WERI-Rb-1 (cell line): ENCODE data around the gene TLCD3B.
A peak's percentile ranks its signal among the peaks of the same experiment; 100 is the strongest.

Source experiments
- DNase-seq: peaks from one replicate; pipeline ENCODE4 v3.0.0-alpha.2; 2020
- H3K27ac ChIP-seq: fragments of 250-450 bp; sonication (Bioruptor Pico); 2 replicates; pipeline ENCODE4 v1.5.1; 2020; ENCODE audit warnings: mild to moderate bottlenecking, moderate library complexity
- H3K27me3 ChIP-seq: fragments of 250-450 bp; sonication (Bioruptor Pico); 2 replicates; pipeline ENCODE4 v1.5.1; 2021; ENCODE audit warnings: mild to moderate bottlenecking, low read depth, moderate library complexity; ENCODE audit not compliant: insufficient read depth, severe bottlenecking
- H3K36me3 ChIP-seq: fragments of 250-450 bp; sonication (Bioruptor Pico); 2 replicates; pipeline ENCODE4 v1.5.1; 2020; ENCODE audit warnings: mild to moderate bottlenecking, moderate library complexity
- H3K4me3 ChIP-seq: 2 replicates; pipeline ENCODE4 v1.5.1; 2011; ENCODE audit warnings: low read depth, mild to moderate bottlenecking, control low read depth, low read length
- H3K9me3 ChIP-seq: fragments of 250-450 bp; sonication (Bioruptor Pico); 2 replicates; pipeline ENCODE4 v1.5.1; 2021; ENCODE audit warnings: mild to moderate bottlenecking, moderate library complexity; ENCODE audit not compliant: severe bottlenecking
- TF ChIP-seq, protein P1 (sequence below): IDR thresholded peaks from 2 replicates; pipeline ENCODE4 v1.5.1; 2011; ENCODE audit warnings: low read depth, mild to moderate bottlenecking, control low read depth, inconsistent platforms, low read length

TLCD3B gene

DNA sequence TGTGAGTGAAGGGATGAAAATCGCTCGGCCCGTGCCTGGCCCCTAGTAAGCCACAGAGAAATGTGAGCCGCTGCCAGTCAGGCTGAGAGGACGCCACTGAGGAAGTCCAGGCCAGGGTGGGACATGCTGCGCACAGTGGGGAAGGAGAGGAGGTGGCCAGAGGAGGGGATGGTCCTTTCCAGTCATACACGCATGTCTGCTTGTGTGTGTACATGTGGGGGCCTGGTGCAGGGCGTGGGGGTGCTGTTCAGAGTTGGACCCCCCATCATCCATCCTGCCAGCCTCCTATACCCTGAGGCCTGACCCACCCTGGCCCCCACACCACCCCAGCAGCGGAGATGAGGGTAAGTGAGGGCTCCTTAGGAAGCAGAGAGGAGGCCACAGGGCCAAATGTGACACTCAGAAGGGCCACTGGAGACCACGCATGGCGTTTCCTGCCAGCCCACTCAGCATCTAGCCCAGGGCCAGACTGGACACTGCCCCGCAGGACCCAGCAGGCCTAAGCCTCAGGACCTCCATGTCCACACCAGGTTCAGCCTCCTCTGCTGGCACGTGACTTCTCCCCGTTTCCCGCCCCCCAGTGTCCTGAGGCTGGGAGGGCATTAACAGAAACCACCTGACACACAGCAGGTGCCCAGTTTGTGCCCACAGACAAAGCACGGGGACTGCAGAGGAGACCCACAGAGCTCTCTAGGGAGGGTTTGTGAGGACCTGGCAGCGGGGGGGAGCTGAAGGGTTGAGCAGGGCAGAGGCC lies 27.2 kb downstream of the TLCD3B start:
- no peaks in the 10 kb centered on the region for H3K9me3 ChIP-seq
- TF ChIP-seq, protein P1, sequence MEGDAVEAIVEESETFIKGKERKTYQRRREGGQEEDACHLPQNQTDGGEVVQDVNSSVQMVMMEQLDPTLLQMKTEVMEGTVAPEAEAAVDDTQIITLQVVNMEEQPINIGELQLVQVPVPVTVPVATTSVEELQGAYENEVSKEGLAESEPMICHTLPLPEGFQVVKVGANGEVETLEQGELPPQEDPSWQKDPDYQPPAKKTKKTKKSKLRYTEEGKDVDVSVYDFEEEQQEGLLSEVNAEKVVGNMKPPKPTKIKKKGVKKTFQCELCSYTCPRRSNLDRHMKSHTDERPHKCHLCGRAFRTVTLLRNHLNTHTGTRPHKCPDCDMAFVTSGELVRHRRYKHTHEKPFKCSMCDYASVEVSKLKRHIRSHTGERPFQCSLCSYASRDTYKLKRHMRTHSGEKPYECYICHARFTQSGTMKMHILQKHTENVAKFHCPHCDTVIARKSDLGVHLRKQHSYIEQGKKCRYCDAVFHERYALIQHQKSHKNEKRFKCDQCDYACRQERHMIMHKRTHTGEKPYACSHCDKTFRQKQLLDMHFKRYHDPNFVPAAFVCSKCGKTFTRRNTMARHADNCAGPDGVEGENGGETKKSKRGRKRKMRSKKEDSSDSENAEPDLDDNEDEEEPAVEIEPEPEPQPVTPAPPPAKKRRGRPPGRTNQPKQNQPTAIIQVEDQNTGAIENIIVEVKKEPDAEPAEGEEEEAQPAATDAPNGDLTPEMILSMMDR, result no peak
- H3K36me3 ChIP-seq, result peaks cover 35% of the 10 kb centered on the region
- DNase-seq, result no peak
- no peak overlapping the region for H3K4me3 ChIP-seq
- no peaks in the 10 kb centered on the region for H3K27me3 ChIP-seq
- H3K27ac ChIP-seq, result peak overlapping the region; percentile 69

DNA sequence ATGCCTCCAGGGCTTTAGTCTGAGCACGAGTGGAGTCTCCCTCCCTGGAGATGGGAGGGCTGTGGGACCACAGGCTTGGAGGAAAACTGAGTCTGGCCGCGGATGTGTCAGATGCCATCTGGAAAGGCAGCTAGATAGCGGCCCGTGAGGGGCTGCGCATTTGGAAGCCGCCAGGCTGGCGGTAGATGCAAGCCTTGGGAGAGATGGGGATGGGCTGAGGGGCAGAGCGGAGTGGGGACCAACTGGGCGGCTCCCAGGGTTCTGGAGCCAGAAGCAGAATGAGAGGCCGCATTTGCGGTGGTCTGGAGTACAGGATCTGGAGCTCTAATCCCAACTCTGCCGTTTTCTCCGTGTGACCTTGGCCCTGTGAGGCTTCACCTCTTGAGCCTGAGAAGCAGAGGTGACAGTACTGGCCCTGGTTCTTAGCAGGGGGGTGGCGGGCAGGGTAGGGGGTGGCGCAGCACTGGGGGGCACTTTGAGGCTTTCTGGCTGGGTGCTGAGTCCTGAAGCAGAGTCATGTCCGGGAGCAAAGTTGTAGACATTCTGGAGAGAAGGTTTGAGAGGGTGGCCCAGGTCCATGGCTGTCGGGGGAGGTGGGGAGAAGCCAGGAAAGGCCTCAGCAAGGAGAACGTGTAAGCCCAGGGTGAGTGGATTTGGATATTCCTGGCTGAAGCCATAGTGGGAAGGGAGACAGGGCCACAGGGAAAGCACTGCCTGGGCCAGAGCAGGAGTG lies 28.3 kb downstream of the TLCD3B start:
- H3K36me3 ChIP-seq, result peaks cover 41% of the 10 kb centered on the region
- no peak overlapping the region for H3K4me3 ChIP-seq
- TF ChIP-seq, protein P1, result no peak

DNA sequence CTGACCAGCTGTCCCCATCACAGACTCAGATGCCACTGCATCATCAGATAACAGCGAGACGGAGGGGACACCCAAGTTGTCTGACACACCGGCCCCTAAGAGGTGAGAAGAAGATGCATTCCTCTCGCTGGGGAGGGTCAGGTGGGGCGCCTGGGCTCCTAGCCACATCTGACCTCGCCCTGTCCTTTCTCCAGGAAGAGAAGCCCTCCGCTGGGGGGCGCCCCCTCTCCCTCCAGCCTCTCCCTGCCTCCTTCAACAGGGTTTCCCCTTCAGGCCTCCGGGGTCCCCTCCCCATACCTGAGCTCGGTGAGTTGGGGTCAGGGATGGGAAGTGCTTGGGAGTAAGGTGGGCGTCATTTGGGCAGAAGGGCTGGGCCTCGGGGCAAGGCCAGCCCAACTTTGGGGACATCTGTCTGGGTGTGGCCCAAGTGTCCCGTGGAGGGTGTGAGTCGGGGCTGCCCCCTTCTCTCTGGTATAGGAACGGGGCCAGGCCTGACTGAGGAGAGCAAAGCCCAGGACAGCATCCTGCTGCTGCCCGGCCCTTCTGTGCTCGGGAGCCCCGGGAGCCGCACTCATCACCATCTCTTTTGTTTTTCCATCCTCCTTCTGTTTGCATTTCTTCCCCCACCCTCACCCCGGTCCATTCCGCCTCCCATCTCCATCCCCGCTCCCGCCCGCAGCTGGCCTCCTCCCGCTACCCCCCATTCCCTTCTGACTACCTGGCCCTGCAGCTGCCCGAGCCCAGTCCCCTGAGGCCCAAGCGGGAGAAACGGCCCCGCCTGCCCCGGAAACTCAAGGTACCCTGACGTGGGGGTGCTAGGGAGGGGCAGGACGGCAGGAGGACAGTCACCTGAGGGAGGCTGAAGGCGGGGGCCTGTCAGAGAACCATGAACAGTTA lies 30.1 kb downstream of the TLCD3B start:
- DNase-seq, result no peak
- Histone ChIP-seq H3K27ac (no peak overlapping the region), H3K9me3 (no peaks in the 10 kb centered on the region), H3K27me3 (no peaks in the 10 kb centered on the region), H3K36me3 (peaks cover 44% of the 10 kb centered on the region), H3K4me3 (no peak overlapping the region)
- TF ChIP-seq, protein P1, result no peak

More for the DNA sequence above, 28.3 kb downstream of the TLCD3B start:
- H3K9me3 ChIP-seq, result no peaks in the 10 kb centered on the region
- no peak for DNase-seq
- H3K27me3 ChIP-seq, result no peaks in the 10 kb centered on the region
- no peak overlapping the region; the same call in 1 of the 2 replicates for H3K27ac ChIP-seq

DNA sequence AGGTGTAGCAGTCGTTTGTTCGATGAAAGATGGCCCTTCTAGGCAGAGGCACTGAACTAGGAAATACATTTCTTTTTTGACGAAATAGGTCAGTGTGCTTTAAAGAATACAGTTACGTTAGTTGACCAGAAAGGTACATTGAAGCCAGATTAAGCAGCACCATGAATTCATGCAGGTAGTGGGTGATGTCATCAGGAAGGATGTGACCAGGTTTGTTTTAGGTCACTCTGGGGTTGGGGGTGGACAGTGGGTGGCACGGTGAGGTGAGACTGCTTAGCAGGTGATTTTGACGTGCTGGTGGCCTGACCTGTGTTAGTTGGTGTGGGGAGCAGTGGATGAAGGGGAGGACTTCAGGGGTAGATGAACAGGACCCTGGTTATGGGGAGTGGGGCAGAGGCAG lies 31.5 kb downstream of the TLCD3B start:
- Histone ChIP-seq H3K9me3 (no peaks in the 10 kb centered on the region), H3K4me3 (no peak overlapping the region), H3K27me3 (no peaks in the 10 kb centered on the region), H3K36me3 (peaks cover 46% of the 10 kb centered on the region), H3K27ac (no peak overlapping the region)
- TF ChIP-seq, protein P1, result no peak
- no peak for DNase-seq

DNA sequence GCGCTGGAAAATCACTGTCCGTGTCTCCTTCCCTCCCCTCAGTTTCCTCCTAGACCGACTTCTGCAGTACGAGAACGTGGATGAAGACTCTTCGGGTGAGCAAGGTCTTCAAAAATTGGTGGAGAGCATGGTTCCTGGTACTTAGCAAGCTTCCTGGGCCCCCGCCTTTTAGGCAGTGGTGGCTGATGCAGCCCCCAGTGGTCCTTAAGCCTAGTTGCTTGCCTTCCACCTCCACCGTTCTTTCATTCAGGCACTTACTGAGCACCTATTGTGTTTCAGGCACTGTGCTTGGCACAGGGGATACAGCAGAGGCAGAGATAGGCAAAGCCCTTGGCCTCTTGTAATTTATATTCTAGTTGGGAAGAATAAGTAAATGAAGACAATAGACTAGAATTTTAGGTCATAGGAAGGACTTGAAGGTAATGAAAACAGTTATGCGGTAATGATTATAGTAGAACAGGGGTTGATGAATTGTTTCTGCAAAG lies 34.3 kb downstream of the TLCD3B start:
- Histone ChIP-seq H3K4me3 (peak overlapping the region; percentile 77), H3K36me3 (peaks cover 55% of the 10 kb centered on the region), H3K27ac (peak overlapping the region; percentile 100), H3K9me3 (no peaks in the 10 kb centered on the region), H3K27me3 (no peaks in the 10 kb centered on the region)
- TF ChIP-seq, protein P1, result no peak
- no peak for DNase-seq
